Measurements from ENCODE around the gene PRR15L.
"Not testable (repeated sequence)": the region's sequence is repeated elsewhere in the genome, so short reads cannot be mapped to it uniquely, and the experiment has no call there.

The PRR15L gene

GRCh38 chr17:47935468-47935867, 22.2 kb downstream of the PRR15L start:
- DNase-seq: not testable (repeated sequence)

GRCh38 chr17:47934856-47935255, 22.8 kb downstream of the PRR15L start:
- no peak for DNase-seq

GRCh38 chr17:47931848-47932247, 25.8 kb downstream of the PRR15L start:
- DNase-seq: no peak

- no peak for DNase-seq
Measured at GRCh38 chr17:47929218-47930000, 28.3 kb downstream of the PRR15L start.

GRCh38 chr17:47928415-47928814, 29.3 kb downstream of the PRR15L start:
- no peak for DNase-seq

- no peak for DNase-seq
Measured at GRCh38 chr17:47927821-47928400, 29.8 kb downstream of the PRR15L start.

GRCh38 chr17:47925678-47925988, 32.0 kb downstream of the PRR15L start:
- DNase-seq: no peak

GRCh38 chr17:47924785-47925677, 32.7 kb downstream of the PRR15L start:
- no peak for DNase-seq

- not testable (repeated sequence) for DNase-seq
Measured at GRCh38 chr17:47919889-47920288, 37.8 kb downstream of the PRR15L start.

GRCh38 chr17:47918991-47919390, 38.7 kb downstream of the PRR15L start:
- DNase-seq: no peak

GRCh38 chr17:47918006-47918405, 39.7 kb downstream of the PRR15L start:
- peak; percentile 40 to 64 for DNase-seq

GRCh38 chr17:47917581-47917980, 40.1 kb downstream of the PRR15L start:
- DNase-seq: no peak

GRCh38 chr17:47916489-47917208, 41.0 kb downstream of the PRR15L start:
- no peak for DNase-seq

- no peak for DNase-seq
Measured at GRCh38 chr17:47915776-47916398, 41.8 kb downstream of the PRR15L start.

- DNase-seq: no peak
Measured at GRCh38 chr17:47914306-47914948, 43.3 kb downstream of the PRR15L start.

GRCh38 chr17:47913050-47913449, 44.6 kb downstream of the PRR15L start:
- DNase-seq: no peak

GRCh38 chr17:47907932-47908562, 49.6 kb downstream of the PRR15L start:
- peak; percentile 75 to 77 for DNase-seq

- DNase-seq: no peak
Measured at GRCh38 chr17:47906443-47906842, 51.2 kb downstream of the PRR15L start.

GRCh38 chr17:47905221-47905733, 52.4 kb downstream of the PRR15L start:
- no peak for DNase-seq

GRCh38 chr17:47902039-47902744, 55.5 kb downstream of the PRR15L start:
- DNase-seq: no peak
